Endothelial cell of umbilical vein (primary cell): ENCODE measurements around the gene THEM5. TPM values are rescaled to one million over a fixed set of nuclear protein-coding genes. Genes with fewer than 3 reads are reported as not detected.

Source experiments
- BruUV-seq: library from RNA; stranded (reverse); fragments of 400-500 nt; replicated peaks from 2 replicates; lab custom pipeline; 2021; lab: Mats Ljungman, UMichigan
- CTCF ChIA-PET: fragments of 300-600, 350-600 bp; sonication (Branson Sonifier 250); formaldehyde crosslinking; loops from one replicate; lab custom pipeline; 2021; ENCODE audit warnings: antibody characterized with exemption, inconsistent platforms; lab: Charles Lee
- POLR2A ChIA-PET: fragments of 300-600, 350-600 bp; sonication (Branson Sonifier 250); formaldehyde crosslinking; loops from one replicate; lab custom pipeline; 2021; ENCODE audit warnings: antibody characterized with exemption, inconsistent platforms; lab: Charles Lee
- DNase-seq: peaks from one replicate; pipeline ENCODE4 v3.0.0-alpha.2; 2011; ENCODE audit warnings: low read depth, low spot score
- FAIRE-seq: peaks from 2 replicates; lab custom pipeline; 2011; peaks lifted over from hg19 to GRCh38; lab: Jason Lieb, UNC
- H2AFZ ChIP-seq: 2 replicates; pipeline ENCODE4 v1.6.0; 2012; ENCODE audit warnings: low read depth, low read length, control low read depth, inconsistent platforms
- H3K27ac ChIP-seq: 2 replicates; pipeline ENCODE4 v1.5.1; 2011; ENCODE audit warnings: low read depth, mild to moderate bottlenecking, control low read depth, low read length, moderate library complexity; ENCODE audit not compliant: insufficient read depth
- H3K27me3 ChIP-seq, 2 experiments: 2 replicates each; pipeline versions ENCODE4 v1.6.0 to v1.6.1; 2011; ENCODE audit warnings: low read length in 2 of 2, mixed read lengths in 1 of 2; ENCODE audit not compliant: control insufficient read depth in 2 of 2, insufficient read depth in 2 of 2
- H3K36me3 ChIP-seq, 2 experiments: 2 replicates in 1 of 2; 3 replicates in 1 of 2; pipeline ENCODE4 v1.5.1; 2011; ENCODE audit warnings: low read length in 2 of 2, mild to moderate bottlenecking in 1 of 2, moderate library complexity in 1 of 2; ENCODE audit not compliant: control insufficient read depth in 2 of 2, insufficient read depth in 2 of 2; ENCODE audit errors: extremely low read depth in 1 of 2
- H3K4me1 ChIP-seq: 3 replicates; pipeline ENCODE4 v1.5.1; 2011; ENCODE audit warnings: mild to moderate bottlenecking, low read length; ENCODE audit not compliant: control insufficient read depth, insufficient read depth; ENCODE audit errors: extremely low read depth
- H3K4me2 ChIP-seq: 2 replicates; pipeline ENCODE4 v1.6.1; 2011; ENCODE audit warnings: low read length, control low read depth, mixed read lengths; ENCODE audit not compliant: insufficient read depth
- H3K4me3 ChIP-seq, 3 experiments: fragments of 200-600 bp in 1 of 3; sonication (generic), shearing (Covaris generic) in 1 of 3; replicated peaks in 1 of 3; 2 replicates each; pipeline ENCODE4 v1.5.1; 2011 to 2016; ENCODE audit warnings: control low read depth in 3 of 3, low read length in 3 of 3, mild to moderate bottlenecking in 2 of 3, inconsistent platforms in 1 of 3, low read depth in 1 of 3, moderate library complexity in 1 of 3; ENCODE audit not compliant: insufficient read depth in 1 of 3
- H3K79me2 ChIP-seq: 2 replicates; pipeline ENCODE4 v1.6.0; 2012; ENCODE audit warnings: low read length, inconsistent platforms; ENCODE audit not compliant: control insufficient read depth, insufficient read depth
- H3K9ac ChIP-seq: replicated peaks from 2 replicates; pipeline ENCODE3; 2011; ENCODE audit warnings: low read length, control low read depth; ENCODE audit not compliant: insufficient read depth; ENCODE audit errors: extremely low read depth
- H3K9me1 ChIP-seq: replicated peaks from 3 replicates; pipeline ENCODE4 v1.6.0; 2011; ENCODE audit warnings: mild to moderate bottlenecking, low read length; ENCODE audit not compliant: control insufficient read depth, insufficient read depth; ENCODE audit errors: extremely low read depth
- H3K9me3 ChIP-seq: replicated peaks from 2 replicates; pipeline ENCODE4 v1.5.1; 2012; ENCODE audit warnings: low read length, inconsistent platforms; ENCODE audit not compliant: control insufficient read depth, insufficient read depth
- H4K20me1 ChIP-seq: replicated peaks from 2 replicates; pipeline ENCODE3; 2011; ENCODE audit warnings: mild to moderate bottlenecking, low read length; ENCODE audit not compliant: control insufficient read depth, insufficient read depth; ENCODE audit errors: extremely low read depth
- CTCF ChIP-seq, 2 donors: IDR thresholded peaks; 1 replicate in 1 of 2; 2 replicates in 1 of 2; pipeline ENCODE4 v1.5.1; 2011; ENCODE audit warnings: low read length in 2 of 2, mild to moderate bottlenecking in 2 of 2, moderate library complexity in 2 of 2, control low read depth in 1 of 2, inconsistent platforms in 1 of 2, low read depth in 1 of 2; ENCODE audit not compliant: insufficient read depth in 1 of 2; ENCODE audit errors: extremely low read depth in 1 of 2
- EZH2 ChIP-seq: IDR thresholded peaks from 2 replicates; pipeline ENCODE4 v1.6.1; 2012; ENCODE audit warnings: borderline replicate concordance, low read depth, mild to moderate bottlenecking, moderate library complexity, low read length, inconsistent platforms; ENCODE audit not compliant: severe bottlenecking
- FOS ChIP-seq: IDR thresholded peaks from 2 replicates; pipeline ENCODE4 v1.6.1; 2011; ENCODE audit warnings: mild to moderate bottlenecking, low read length, moderate library complexity, borderline replicate concordance; ENCODE audit not compliant: insufficient read depth
- GATA2 ChIP-seq: IDR thresholded peaks from 2 replicates; pipeline ENCODE4 v1.7.0; 2011; ENCODE audit warnings: low read depth, mild to moderate bottlenecking, moderate library complexity, mixed read lengths, low read length; ENCODE audit not compliant: insufficient read length, insufficient read depth
- JUN ChIP-seq: IDR thresholded peaks from 2 replicates; pipeline ENCODE4 v1.6.1; 2011; ENCODE audit warnings: borderline replicate concordance, low read depth; ENCODE audit not compliant: insufficient read length, insufficient read depth
- MYC ChIP-seq: IDR thresholded peaks from one replicate; pipeline ENCODE4 v1.6.1; 2011; ENCODE audit warnings: mild to moderate bottlenecking, low read depth, low read length
- POLR2A ChIP-seq: IDR thresholded peaks from 2 replicates; pipeline ENCODE4 v1.6.1; 2012; ENCODE audit warnings: low read depth, mild to moderate bottlenecking, control low read depth, low read length
- POLR2AphosphoS5 ChIP-seq: IDR thresholded peaks from 2 replicates; pipeline ENCODE4 v1.6.1; 2012; ENCODE audit warnings: low read depth, mild to moderate bottlenecking, control low read depth, low read length, moderate library complexity; ENCODE audit not compliant: insufficient read depth
- dilution Hi-C: fragments of 300-500 bp; cut with MboI; formaldehyde crosslinking; loops from one replicate; pipeline ENCODE4 v1.15.0; 2019; ENCODE audit warnings: low sequenced_read_pairs; ENCODE audit not compliant: extremely low pct_ligation_motif_present
- intact Hi-C: fragments of 100-400 bp; cut with micrococcal nuclease; formaldehyde crosslinking; loops from one replicate; pipeline ENCODE4 v1.10.0; 2022
- polyA plus RNA-seq, 4 experiments: library from polyadenylated mRNA; depleted of rRNA in 3 of 4; stranded (reverse) in 3 of 4; unstranded in 1 of 4; fragments of >200 nt; gene quantifications; 2 replicates each; pipeline versions ENCODE4 v1.2.1 to v1.2.3, GENCODE V29; 2011 to 2012; ENCODE audit warnings: missing spikeins in 1 of 4
- total RNA-seq: library from RNA; stranded (reverse); gene quantifications from 2 replicates; pipeline ENCODE4 v1.2.3, GENCODE V29; 2021
- TF ChIP-seq, protein P1 (sequence below): IDR thresholded peaks from 2 replicates; pipeline ENCODE4 v1.6.1; 2011; ENCODE audit not compliant: insufficient read depth, insufficient read length

THEM5 gene
- total and polyA plus RNA-seq, 2 donors (not counting 3 experiments of a cell fraction or from before 2014, with no cell fraction given) = not detected

DNA sequence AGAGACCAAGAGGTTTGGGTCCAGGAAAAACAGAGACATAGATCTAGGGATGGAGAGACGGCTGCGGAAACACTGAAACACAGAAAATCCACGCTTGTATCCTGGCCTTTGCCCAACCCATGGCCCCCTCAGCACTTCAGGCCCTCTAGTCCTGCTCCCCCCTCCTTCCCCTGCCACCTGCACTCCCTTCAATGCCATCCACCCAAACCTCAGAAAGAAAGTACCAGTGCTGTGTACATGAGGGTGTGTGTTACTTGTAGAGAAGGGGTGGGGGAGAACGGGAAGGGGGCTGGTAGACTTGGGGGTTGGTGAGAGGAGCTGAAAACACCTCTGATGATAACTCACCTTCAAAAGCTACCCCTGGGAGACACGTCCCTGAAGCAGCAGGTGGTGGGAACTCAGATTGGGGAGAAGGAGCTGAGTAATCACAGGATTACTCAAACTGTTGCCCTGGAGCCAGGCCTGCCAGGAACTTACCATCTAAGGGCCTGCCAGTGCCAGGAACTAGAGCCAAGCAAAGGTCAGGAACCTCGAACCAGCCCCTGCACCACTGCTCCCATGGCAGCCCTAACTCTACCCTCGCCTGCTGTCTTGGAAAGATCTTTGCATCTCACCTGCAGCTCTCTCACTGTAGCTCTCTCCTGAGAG, 33.4 kb downstream of the THEM5 start:
- H3K27me3 ChIP-seq = peaks cover 0 to 7% of the 10 kb centered on the region in 2 experiments
- no peak overlapping the region for H3K4me2 ChIP-seq
- no peak overlapping the region for H2AFZ ChIP-seq
- POLR2A ChIA-PET = no interaction called here
- no peaks in the 10 kb centered on the region for H4K20me1 ChIP-seq
- dilution Hi-C loops (no loop called here), intact Hi-C loops (no loop called here)
- no peaks in the 10 kb centered on the region for H3K4me1 ChIP-seq
- H3K9me1 ChIP-seq = no peaks in the 10 kb centered on the region
- no peak for DNase-seq
- H3K27ac ChIP-seq = no peak overlapping the region
- no peak for FAIRE-seq
- no peaks in the 10 kb centered on the region for H3K36me3 ChIP-seq
- H3K4me3 ChIP-seq = no peak overlapping the region
- CTCF ChIA-PET = interaction anchor here (1.0 to 1.6 kb wide), 4 partner anchors 12 to 73 kb away, joined by 3 to 8 read pairs (median 4); no protein-coding TSS in a partner anchor
- H3K9ac ChIP-seq = no peak overlapping the region
- no peaks in the 10 kb centered on the region for H3K9me3 ChIP-seq
- no peaks in the 10 kb centered on the region for H3K79me2 ChIP-seq
- TF ChIP-seq FOS (no peak), POLR2A (no peak)
- BruUV-seq = no TSS peak

DNA sequence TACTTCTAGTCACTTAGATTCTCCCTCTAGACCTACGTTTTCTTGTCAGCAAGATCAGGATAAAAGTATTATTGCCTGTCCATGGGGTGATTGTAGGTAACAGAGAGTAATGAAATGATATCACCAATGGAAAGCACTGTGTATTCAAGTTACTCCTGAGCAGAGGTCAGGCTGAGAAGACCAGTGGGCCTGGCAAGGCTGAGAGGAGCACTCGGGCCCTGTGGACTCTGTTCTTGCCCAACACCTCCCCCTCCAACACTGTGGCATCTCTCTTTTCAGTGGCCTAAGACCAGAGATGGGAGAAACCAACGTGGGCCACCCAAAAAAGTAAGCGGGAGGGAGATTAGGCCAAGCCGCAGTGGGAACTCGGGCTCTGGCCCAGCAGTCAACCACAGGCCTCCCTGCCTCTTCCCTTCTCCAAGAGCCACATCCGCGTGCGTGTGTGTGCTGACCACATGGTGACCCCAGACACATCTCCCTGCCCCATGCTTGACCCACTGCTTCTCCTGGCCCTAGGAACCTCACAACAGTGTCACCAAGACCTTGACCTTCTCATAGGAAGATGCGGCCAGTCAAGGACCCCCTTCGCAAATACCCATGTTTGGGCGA, 34.2 kb downstream of the THEM5 start:
- H3K4me1 ChIP-seq = no peaks in the 10 kb centered on the region
- BruUV-seq = no TSS peak
- no peaks in the 10 kb centered on the region for H3K9me3 ChIP-seq
- H2AFZ ChIP-seq = no peak overlapping the region
- no peak for FAIRE-seq
- dilution Hi-C loops (no loop called here), intact Hi-C loops (no loop called here)
- no peak for DNase-seq
- H4K20me1 ChIP-seq = no peaks in the 10 kb centered on the region
- no peak overlapping the region for H3K4me2 ChIP-seq
- no peak for TF ChIP-seq CTCF (IDR thresholded peaks at IDR 0.05; ENCODE audit: extremely low read depth in 1 of 2, insufficient read depth in 1 of 2, low read depth in 1 of 2, low read length in 2 of 2)
- TF ChIP-seq POLR2AphosphoS5 = no peak
- TF ChIP-seq JUN = no peak
- no peak for TF ChIP-seq GATA2
- no peak for TF ChIP-seq FOS
- no peak for TF ChIP-seq EZH2
- TF ChIP-seq, protein P1, sequence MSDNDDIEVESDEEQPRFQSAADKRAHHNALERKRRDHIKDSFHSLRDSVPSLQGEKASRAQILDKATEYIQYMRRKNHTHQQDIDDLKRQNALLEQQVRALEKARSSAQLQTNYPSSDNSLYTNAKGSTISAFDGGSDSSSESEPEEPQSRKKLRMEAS = no peak
- no peak for TF ChIP-seq MYC
- no peak for TF ChIP-seq POLR2A
- POLR2A ChIA-PET = no interaction called here
- H3K27ac ChIP-seq = no peak overlapping the region
- no peaks in the 10 kb centered on the region for H3K79me2 ChIP-seq
- no peaks in the 10 kb centered on the region for H3K36me3 ChIP-seq
- H3K9me1 ChIP-seq = no peaks in the 10 kb centered on the region
- peaks cover 0 to 7% of the 10 kb centered on the region in 2 experiments for H3K27me3 ChIP-seq
- no peak overlapping the region for H3K9ac ChIP-seq
- H3K4me3 ChIP-seq = no peak overlapping the region
- CTCF ChIA-PET = interaction anchor here (1.1 kb wide), 1 partner anchor 17 kb away, joined by 4 read pairs; no protein-coding TSS in a partner anchor
